HCT116 (cell line): Measurements from ENCODE around the gene CCDC183. TPM values are rescaled to one million over a fixed set of nuclear protein-coding genes. Genes with fewer than 3 reads are reported as not detected.
A peak's percentile ranks its signal among the peaks of the same experiment; 100 is the strongest.
"Not testable (repeated sequence)": the region's sequence is repeated elsewhere in the genome, so short reads cannot be mapped to it uniquely, and the experiment has no call there.

Source experiments
- ATAC-seq: fragments of 200-7000 bp; cut with Tn5 transposase; 2 replicates; pipeline ENCODE4 v1.9.1; 2020; ENCODE audit warnings: mild to moderate bottlenecking, moderate library complexity
- BruUV-seq: library from RNA; stranded (reverse); fragments of 400-500 nt; replicated peaks from 2 replicates; lab custom pipeline; 2021; lab: Mats Ljungman, UMichigan
- CTCF ChIA-PET: fragments of 300-600 bp; sonication (Branson Sonifier 250); formaldehyde crosslinking; loops from one replicate; lab custom pipeline; 2021; ENCODE audit warnings: antibody characterized with exemption; lab: Charles Lee
- POLR2A ChIA-PET: fragments of 300-600, 350-600 bp; sonication (Branson Sonifier 250); formaldehyde crosslinking; loops from one replicate; lab custom pipeline; 2021; ENCODE audit warnings: antibody characterized with exemption; lab: Charles Lee
- RAD21 ChIA-PET, 2 experiments: fragments of 300-600 bp; sonication (Branson Sonifier 250); formaldehyde crosslinking; loops; one replicate each; lab custom pipeline; 2023; ENCODE audit warnings: low total read pairs in 2 of 2; ENCODE audit not compliant: uncharacterized antibody in 2 of 2, unreplicated experiment in 2 of 2, low non-redundant PET in 1 of 2; lab: Charles Lee
- DNase-seq: peaks from one replicate; pipeline ENCODE4 v3.0.0-alpha.2; 2010; ENCODE audit warnings: low read depth, low spot score
- H2AFZ ChIP-seq: fragments of 200-600 bp; shearing (Covaris generic), sonication (generic); 2 replicates; pipeline ENCODE4 v1.6.1; 2017; ENCODE audit warnings: low read depth, mixed run types, mixed read lengths, antibody characterized with exemption, low read length; ENCODE audit not compliant: poor library complexity, severe bottlenecking
- H3K27ac ChIP-seq: 2 replicates; pipeline ENCODE4 v1.5.1; 2012; ENCODE audit warnings: low read depth, low read length
- H3K27me3 ChIP-seq: fragments of 200-600 bp; sonication (generic); 2 replicates; pipeline ENCODE4 v1.6.1; 2016; ENCODE audit warnings: mixed run types, low read length, mixed read lengths; ENCODE audit not compliant: insufficient read depth
- H3K36me3 ChIP-seq, 2 experiments: fragments of 200-500 bp in 1 of 2; fragments of 200-600 bp in 1 of 2; sonication (Bioruptor generic) in 1 of 2; sonication (generic) in 1 of 2; 2 replicates each; pipeline versions ENCODE4 v1.5.1 to v1.6.1; 2014 to 2016; ENCODE audit warnings: low read length in 2 of 2, inconsistent platforms in 1 of 2, mixed read lengths in 1 of 2, mixed run types in 1 of 2; ENCODE audit not compliant: insufficient read depth in 2 of 2, control insufficient read depth in 1 of 2
- H3K4me1 ChIP-seq, 2 experiments: fragments of 200-600 bp in 1 of 2; sonication (generic) in 1 of 2; 2 replicates each; pipeline versions ENCODE4 v1.5.1 to v1.6.1; 2012 to 2017; ENCODE audit warnings: low read length in 2 of 2, inconsistent platforms in 1 of 2, mild to moderate bottlenecking in 1 of 2, mixed read lengths in 1 of 2, mixed run types in 1 of 2, moderate library complexity in 1 of 2; ENCODE audit not compliant: insufficient read depth in 2 of 2, control insufficient read depth in 1 of 2
- H3K4me2 ChIP-seq: fragments of 200-600 bp; sonication (generic); 2 replicates; pipeline ENCODE4 v1.6.1; 2017; ENCODE audit warnings: mixed run types, low read length, mixed read lengths
- H3K4me3 ChIP-seq, 2 experiments: fragments of 200-600 bp in 1 of 2; sonication (generic) in 1 of 2; replicated peaks in 1 of 2; 2 replicates each; pipeline ENCODE4 v1.5.1; 2011 to 2016; ENCODE audit warnings: low read length in 2 of 2, control low read depth in 1 of 2, low read depth in 1 of 2, mild to moderate bottlenecking in 1 of 2, mixed read lengths in 1 of 2, mixed run types in 1 of 2
- H3K79me2 ChIP-seq: fragments of 200-600 bp; sonication (generic); 2 replicates; pipeline ENCODE4 v1.6.1; 2017; ENCODE audit warnings: mild to moderate bottlenecking, mixed run types, low read length, moderate library complexity, mixed read lengths; ENCODE audit not compliant: insufficient read depth
- H3K9ac ChIP-seq: fragments of 200-600 bp; sonication (generic); 2 replicates; pipeline ENCODE4 v1.6.1; 2016; ENCODE audit warnings: low read length, mixed read lengths
- H3K9me2 ChIP-seq: fragments of 200-600 bp; sonication (generic), shearing (Covaris generic); 2 replicates; pipeline ENCODE4 v1.6.1; 2017; ENCODE audit warnings: mixed run types, mild to moderate bottlenecking, moderate library complexity; ENCODE audit not compliant: insufficient read depth
- H3K9me3 ChIP-seq, 2 experiments: fragments of 200-500 bp in 1 of 2; fragments of 200-600 bp in 1 of 2; sonication (Bioruptor generic) in 1 of 2; sonication (generic) in 1 of 2; 2 replicates each; pipeline ENCODE4 v1.6.1; 2014 to 2017; ENCODE audit warnings: low read length in 2 of 2, mixed read lengths in 2 of 2, inconsistent platforms in 1 of 2, low read depth in 1 of 2, mild to moderate bottlenecking in 1 of 2, mixed run types in 1 of 2, moderate library complexity in 1 of 2; ENCODE audit not compliant: control insufficient read depth in 1 of 2, insufficient read depth in 1 of 2
- H4K20me1 ChIP-seq: fragments of 200-600 bp; sonication (generic), shearing (Covaris generic); 2 replicates; pipeline ENCODE4 v1.6.1; 2017; ENCODE audit warnings: mixed run types, mild to moderate bottlenecking, moderate library complexity; ENCODE audit not compliant: insufficient read depth
- CTCF ChIP-seq, 3 experiments: fragments of 200-600 bp in 1 of 3; sonication (generic) in 1 of 3; IDR thresholded peaks in 2 of 3; conservative IDR thresholded peaks in 1 of 3; 2 replicates each; pipeline ENCODE4 v1.5.1; 2012 to 2017; ENCODE audit warnings: low read depth in 2 of 3, low read length in 2 of 3, antibody characterized with exemption in 1 of 3, borderline replicate concordance in 1 of 3, control low read depth in 1 of 3, mild to moderate bottlenecking in 1 of 3, mixed read lengths in 1 of 3, mixed run types in 1 of 3, moderate library complexity in 1 of 3; ENCODE audit not compliant: insufficient read depth in 1 of 3
- EGR1 ChIP-seq: IDR thresholded peaks from 2 replicates; pipeline ENCODE4 v1.6.1; 2012; ENCODE audit warnings: low read depth
- JUND ChIP-seq: IDR thresholded peaks from 2 replicates; pipeline ENCODE4 v1.6.1; 2012
- SRF ChIP-seq: IDR thresholded peaks from 2 replicates; pipeline ENCODE4 v1.6.1; 2012; ENCODE audit warnings: low read depth
- intact Hi-C: fragments of 100-400 bp; cut with micrococcal nuclease; formaldehyde crosslinking; loops from 2 replicates; pipeline ENCODE4 v1.10.0; 2022
- total RNA-seq: library from RNA; stranded (reverse); gene quantifications from one replicate; pipeline ENCODE4 v1.2.1, GENCODE V29; 2021; ENCODE audit not compliant: unreplicated experiment

Gene CCDC183
- total RNA-seq, 1 experiment from 2014 or later = 2.8 TPM

GRCh38 chr9:136784249-136784996 lies 11.7 kb upstream of the CCDC183 start:
- Histone ChIP-seq H3K27ac (no peak overlapping the region), H3K9me2 (no peaks in the 10 kb centered on the region), H3K27me3 (no peaks in the 10 kb centered on the region), H3K4me1 (peaks cover 4 to 18% of the 10 kb centered on the region in 2 experiments; a peak in 3 of 4 replicates), H3K79me2 (no peaks in the 10 kb centered on the region), H3K9ac (no peak overlapping the region), H4K20me1 (no peaks in the 10 kb centered on the region), H3K4me3 (no peak overlapping the region), H2AFZ (peak overlapping the region; percentile 94), H3K4me2 (no peak overlapping the region), H3K36me3 (no peaks in the 10 kb centered on the region), H3K9me3 (no peaks in the 10 kb centered on the region)
- CTCF ChIA-PET = interaction anchor here (0.8 to 1.0 kb wide), 2 partner anchors 26 to 251 kb away, joined by 3 read pairs; partner anchors contain the start of gene LCN8
- RAD21 ChIA-PET = no interaction called here
- POLR2A ChIA-PET = no interaction called here
- TF ChIP-seq JUND (no peak), SRF (no peak), CTCF (IDR thresholded peaks at IDR 0.05 in 2 of 3, conservative IDR thresholded peaks at IDR 0.05 in 1 of 3; ENCODE audit: borderline replicate concordance in 1 of 3, insufficient read depth in 1 of 3, low read depth in 2 of 3, low read length in 2 of 3) (peak in 2 of 3 experiments; percentile 26 to 51; a peak in 3 of 6 replicates)
- DNase-seq = peak; percentile 52
- intact Hi-C loops = loop anchor here (1.0 to 10.0 kb wide), 2 partner anchors 26 to 440 kb away; partner anchors contain the start of genes CYSRT1, LCN8, RNF208 and RNF224
- peak; percentile 68 for ATAC-seq
- no TSS peak for BruUV-seq

GRCh38 chr9:136784997-136785361 lies 11.2 kb upstream of the CCDC183 start:
- peaks cover 4 to 18% of the 10 kb centered on the region in 2 experiments; a peak in 3 of 4 replicates for H3K4me1 ChIP-seq
- ChIA-PET POLR2A (no interaction called here), CTCF (no interaction called here), RAD21 (no interaction called here)
- no peaks in the 10 kb centered on the region for H3K36me3 ChIP-seq
- intact Hi-C loops = loop anchor here (1.0 to 10.0 kb wide), 3 partner anchors 27 to 440 kb away; partner anchors contain the start of genes CYSRT1, FBXW5, LCN8 and RNF208
- H4K20me1 ChIP-seq = no peaks in the 10 kb centered on the region
- no TSS peak for BruUV-seq
- H3K4me3 ChIP-seq = no peak overlapping the region
- peak overlapping the region; percentile 94 for H2AFZ ChIP-seq
- no peak overlapping the region for H3K9ac ChIP-seq
- H3K9me3 ChIP-seq = no peaks in the 10 kb centered on the region
- H3K9me2 ChIP-seq = no peaks in the 10 kb centered on the region
- H3K27ac ChIP-seq = no peak overlapping the region
- no peak overlapping the region for H3K4me2 ChIP-seq
- H3K27me3 ChIP-seq = no peaks in the 10 kb centered on the region
- no peak for TF ChIP-seq EGR1
- no peaks in the 10 kb centered on the region for H3K79me2 ChIP-seq
- ATAC-seq (no peak), DNase-seq (no peak)

GRCh38 chr9:136785565-136786355 lies 10.4 kb upstream of the CCDC183 start:
- H3K9me3 ChIP-seq, H3K79me2 ChIP-seq, RAD21 ChIA-PET, H3K4me3 ChIP-seq, H3K9ac ChIP-seq, H3K36me3 ChIP-seq, ATAC-seq, H3K9me2 ChIP-seq, H3K27me3 ChIP-seq, BruUV-seq, POLR2A ChIA-PET, H4K20me1 ChIP-seq, H3K27ac ChIP-seq, DNase-seq, H2AFZ ChIP-seq, H3K4me2 ChIP-seq: not testable (repeated sequence)
- intact Hi-C loops = loop anchor here (5.0 to 10.0 kb wide), 2 partner anchors 157 to 439 kb away; partner anchors contain the start of genes CYSRT1, FBXW5, RNF208 and RNF224
- CTCF ChIA-PET = interaction anchor here (1.4 kb wide), 1 partner anchor 249 kb away, joined by 4 read pairs; no protein-coding TSS in a partner anchor
- peaks cover 10 to 23% of the 10 kb centered on the region in 2 experiments; a peak in 3 of 4 replicates for H3K4me1 ChIP-seq
